K562 (cell line): ENCODE results near the gene PPIL6. TPM values are rescaled to one million over a fixed set of nuclear protein-coding genes. Genes with fewer than 3 reads are reported as not detected.

ENCODE experiments used
- ATAC-seq: fragments of 200-7000 bp; cut with Tn5 transposase; 3 replicates; pipeline ENCODE4 v1.9.1; 2020; ENCODE audit warnings: moderate library complexity
- BruUV-seq: library from RNA; stranded (reverse); fragments of 400-500 nt; replicated peaks from 2 replicates; lab custom pipeline; 2021; lab: Mats Ljungman, UMichigan
- CTCF ChIA-PET: fragments of 300-600 bp; formaldehyde crosslinking; extraction: SDS; loops from one replicate; lab custom pipeline; 2021; ENCODE audit warnings: low intra/inter-chr PET ratio; lab: Yijun Ruan, JAX
- POLR2A ChIA-PET: fragments of 300-600, 350-650 bp; sonication (Branson Sonifier 250); formaldehyde crosslinking; extraction: SDS; loops from one replicate; lab custom pipeline; 2021; ENCODE audit warnings: antibody characterized with exemption, inconsistent platforms; lab: Yijun Ruan, JAX
- DNase-seq, 4 experiments: peaks; one replicate each; pipeline versions ENCODE4 v3.0.0 to v3.0.0-alpha.2; 2011 to 2018; ENCODE audit warnings: low spot score in 3 of 4, mixed read lengths in 3 of 4; ENCODE audit errors: extremely low read depth in 1 of 4
- FAIRE-seq: peaks from 2 replicates; lab custom pipeline; 2011; peaks lifted over from hg19 to GRCh38; lab: Jason Lieb, UNC
- H2AFZ ChIP-seq: 2 replicates; pipeline ENCODE4 v1.6.0; 2011; ENCODE audit warnings: low read depth, low read length, control low read depth, inconsistent platforms
- H3K27ac ChIP-seq: fragments of 200-600 bp; 3 replicates; pipeline ENCODE4 v1.8.0; 2011; ENCODE audit warnings: low read depth, mild to moderate bottlenecking, control low read depth, inconsistent platforms, low read length, moderate library complexity, mixed read lengths; ENCODE audit errors: extremely low read depth
- H3K27me3 ChIP-seq, 2 experiments: fragments of 300-600 bp in 1 of 2; 2 replicates in 1 of 2; 3 replicates in 1 of 2; pipeline versions ENCODE4 v1.6.0 to v1.8.0; 2011; ENCODE audit warnings: inconsistent platforms in 2 of 2, low read length in 2 of 2, mild to moderate bottlenecking in 1 of 2, mixed read lengths in 1 of 2, moderate library complexity in 1 of 2; ENCODE audit not compliant: control insufficient read depth in 2 of 2, insufficient read depth in 2 of 2
- H3K36me3 ChIP-seq: fragments of 300-600 bp; 3 replicates; pipeline ENCODE4 v1.8.0; 2011; ENCODE audit warnings: mild to moderate bottlenecking, low read length, inconsistent platforms; ENCODE audit not compliant: control insufficient read depth, insufficient read depth
- H3K4me1 ChIP-seq, 2 experiments: fragments of 200-600 bp in 1 of 2; replicated peaks in 1 of 2; 2 replicates in 1 of 2; 3 replicates in 1 of 2; pipeline versions ENCODE4 v1.5.1 to v1.8.0; 2011; ENCODE audit warnings: inconsistent platforms in 2 of 2, low read length in 2 of 2, mild to moderate bottlenecking in 1 of 2, mixed read lengths in 1 of 2, moderate library complexity in 1 of 2; ENCODE audit not compliant: control insufficient read depth in 2 of 2, insufficient read depth in 2 of 2
- H3K4me2 ChIP-seq: 2 replicates; pipeline ENCODE4 v1.6.1; 2011; ENCODE audit warnings: low read length, control low read depth, inconsistent platforms, mixed read lengths; ENCODE audit not compliant: insufficient read depth
- H3K4me3 ChIP-seq: fragments of 200-600 bp; sonication (generic), shearing (Covaris generic); 2 replicates; pipeline ENCODE4 v1.5.1; 2016; ENCODE audit warnings: control low read depth, inconsistent platforms
- H3K79me2 ChIP-seq: fragments of 200-600 bp; 3 replicates; pipeline ENCODE4 v1.8.0; 2011; ENCODE audit warnings: low read length, inconsistent platforms; ENCODE audit not compliant: control insufficient read depth, insufficient read depth
- H3K9ac ChIP-seq, 2 experiments: 2 replicates each; pipeline versions ENCODE4 v1.6.0 to v1.6.1; 2011; ENCODE audit warnings: low read depth in 2 of 2, low read length in 2 of 2, control low read depth in 1 of 2, inconsistent platforms in 1 of 2, mild to moderate bottlenecking in 1 of 2, mixed read lengths in 1 of 2; ENCODE audit not compliant: insufficient read depth in 1 of 2
- H3K9me1 ChIP-seq: one replicate; pipeline ENCODE4 v1.6.0; 2011; ENCODE audit warnings: inconsistent platforms, mild to moderate bottlenecking, low read length, moderate library complexity; ENCODE audit not compliant: control insufficient read depth, insufficient read depth
- H3K9me3 ChIP-seq: replicated peaks from 2 replicates; pipeline ENCODE4 v1.5.1; 2011; ENCODE audit warnings: low read depth, low read length, inconsistent platforms; ENCODE audit not compliant: control insufficient read depth, insufficient read depth
- H4K20me1 ChIP-seq: replicated peaks from 2 replicates; pipeline ENCODE4 v1.6.1; 2011; ENCODE audit warnings: low read length, inconsistent platforms, mixed read lengths; ENCODE audit not compliant: control insufficient read depth, insufficient read depth
- BRD4 ChIP-seq: fragments of 200-600 bp; sonication (generic); IDR thresholded peaks from 2 replicates; pipeline ENCODE4 v1.6.1; 2017; ENCODE audit warnings: inconsistent platforms
- ELF1 ChIP-seq: fragments of 200-800 bp; sonication (Bioruptor generic); IDR thresholded peaks from 2 replicates; pipeline ENCODE4 v1.6.1; 2016; ENCODE audit warnings: missing genetic modification characterization, missing compliant biosample characterization
- ELF2 ChIP-seq: fragments of 250-450 bp; sonication (Bioruptor Pico); IDR thresholded peaks from 2 replicates; pipeline ENCODE4 v1.5.0; 2021; ENCODE audit warnings: mild to moderate bottlenecking
- HDGF ChIP-seq: fragments of 450-650 bp; IDR thresholded peaks from 2 replicates; pipeline ENCODE4 v1.6.1; 2016
- ILK ChIP-seq: fragments of 450-650 bp; IDR thresholded peaks from 2 replicates; pipeline ENCODE4 v1.6.1; 2016; ENCODE audit warnings: missing genetic modification characterization, low read depth, mild to moderate bottlenecking, missing compliant biosample characterization, moderate library complexity, borderline replicate concordance
- MECOM ChIP-seq: fragments of 250-450 bp; sonication (Bioruptor Pico); IDR thresholded peaks from 2 replicates; pipeline ENCODE4 v1.8.0; 2022; ENCODE audit warnings: inconsistent platforms
- MYC ChIP-seq, 2 experiments: fragments of 250-450 bp in 1 of 2; sonication (Bioruptor Pico) in 1 of 2; IDR thresholded peaks; 2 replicates each; pipeline versions ENCODE4 v1.5.1 to v1.6.1; 2012 to 2021; ENCODE audit warnings: low read depth in 2 of 2, borderline replicate concordance in 1 of 2, improper control_type of control experiment in 1 of 2, low read length in 1 of 2, mild to moderate bottlenecking in 1 of 2, moderate library complexity in 1 of 2
- PHF8 ChIP-seq: fragments of 200-600 bp; sonication (generic); IDR thresholded peaks from 2 replicates; pipeline ENCODE4 v1.6.1; 2012; ENCODE audit warnings: mixed run types, mild to moderate bottlenecking, inconsistent platforms, low read length, moderate library complexity, borderline replicate concordance
- POLR2AphosphoS5 ChIP-seq: IDR thresholded peaks from 2 replicates; pipeline ENCODE4 v1.6.1; 2011; ENCODE audit warnings: mild to moderate bottlenecking, low read depth, low read length, moderate library complexity; ENCODE audit not compliant: control insufficient read depth, insufficient read depth
- RFX1 ChIP-seq: fragments of 450-650 bp; IDR thresholded peaks from 2 replicates; pipeline ENCODE4 v1.6.1; 2016; ENCODE audit warnings: mild to moderate bottlenecking, moderate library complexity
- SAFB2 ChIP-seq: fragments of 200-400 bp; formaldehyde crosslinking; IDR thresholded peaks from 2 replicates; pipeline ENCODE4 v1.6.1; 2018; ENCODE audit warnings: borderline replicate concordance, low read length, low read depth, moderate library complexity; ENCODE audit not compliant: severe bottlenecking
- SNRNP70 ChIP-seq: fragments of 200-400 bp; formaldehyde crosslinking; optimal IDR thresholded peaks from 2 replicates; pipeline ENCODE3; 2017; ENCODE audit warnings: low read depth, low read length
- SP2 ChIP-seq: IDR thresholded peaks from 2 replicates; pipeline ENCODE4 v1.6.1; 2011; ENCODE audit warnings: mild to moderate bottlenecking, low read depth, low read length, moderate library complexity; ENCODE audit not compliant: poor library complexity, severe bottlenecking; ENCODE audit errors: extremely low read depth
- ZNF140 ChIP-seq: fragments of 250-450 bp; sonication (Bioruptor Pico); IDR thresholded peaks from 2 replicates; pipeline ENCODE4 v1.8.0; 2021; ENCODE audit warnings: moderate library complexity, mild to moderate bottlenecking, inconsistent platforms
- ZNF282 ChIP-seq: sonication (generic); formaldehyde crosslinking; IDR thresholded peaks from 2 replicates; pipeline ENCODE4 v1.8.1; 2023; ENCODE audit warnings: missing genetic modification reagents
- ZNF507 ChIP-seq: conservative IDR thresholded peaks from 2 replicates; pipeline ENCODE4 v1.6.1; 2017; ENCODE audit warnings: missing genetic modification characterization, missing compliant biosample characterization
- ZNF57 ChIP-seq: fragments of 450-650 bp; formaldehyde crosslinking; IDR thresholded peaks from 2 replicates; pipeline ENCODE4 v1.4.0; 2020; ENCODE audit warnings: mild to moderate bottlenecking, moderate library complexity
- ZSCAN32 ChIP-seq: fragments of 450-650 bp; formaldehyde crosslinking; IDR thresholded peaks from 2 replicates; pipeline ENCODE4 v1.4.0; 2020; ENCODE audit warnings: mild to moderate bottlenecking, moderate library complexity
- in situ Hi-C: fragments of 300-500 bp; cut with MboI; formaldehyde crosslinking; loops from 4 replicates; pipeline ENCODE4 v1.15.0; 2018; ENCODE audit warnings: inconsistent platforms, mixed read lengths
- intact Hi-C: fragments of 100-400 bp; cut with micrococcal nuclease; formaldehyde crosslinking; loops from 2 replicates; pipeline ENCODE4 v1.14.2; 2022
- polyA plus RNA-seq, 8 experiments: library from polyadenylated mRNA; depleted of rRNA in 4 of 8; stranded (reverse) in 5 of 8; unstranded in 3 of 8; fragments of >200 nt; fragmentation: Nextera tagmentation in 2 of 8; fragmentation: Illumina TruSeq in 1 of 8; extraction: Ambion mirVana in 2 of 8; extraction: Trizol in 1 of 8; gene quantifications; 2 replicates each; pipeline versions ENCODE4 v1.2.1 to v1.2.3, GENCODE V29; 2011 to 2014; ENCODE audit warnings: inconsistent platforms in 1 of 8, missing spikeins in 1 of 8
- total RNA-seq, 7 experiments: library from RNA; depleted of rRNA in 6 of 7; stranded (reverse); fragments of >200 nt in 6 of 7; fragmentation: Illumina TruSeq in 2 of 7; extraction: Trizol in 2 of 7; gene quantifications; 2 replicates each; pipeline versions ENCODE4 v1.2.1 to v1.2.3, GENCODE V29; 2011 to 2021; ENCODE audit warnings: low replicate concordance in 1 of 7
- TF ChIP-seq, protein P1 (sequence below): fragments of 250-450 bp; sonication (Bioruptor Pico); IDR thresholded peaks from 2 replicates; pipeline ENCODE4 v1.4.0; 2020; ENCODE audit warnings: mild to moderate bottlenecking
- TF ChIP-seq, protein P2 (sequence below), 3 experiments: IDR thresholded peaks in 2 of 3; conservative IDR thresholded peaks in 1 of 3; 2 replicates each; pipeline ENCODE4 v1.5.1; 2011 to 2012; ENCODE audit warnings: low read length in 3 of 3, mild to moderate bottlenecking in 3 of 3, control low read depth in 2 of 3, improper control_type of control experiment in 1 of 3, inconsistent platforms in 1 of 3, low read depth in 1 of 3, mixed read lengths in 1 of 3, moderate library complexity in 1 of 3; ENCODE audit not compliant: insufficient read depth in 2 of 3

The PPIL6 gene
- total and polyA plus RNA-seq, 9 of the 15 experiments (the other 6 are each of a cell fraction or from before 2014, with no cell fraction given): 0.03 to 0.98 (median 0.41) TPM; not detected in 1

DNA sequence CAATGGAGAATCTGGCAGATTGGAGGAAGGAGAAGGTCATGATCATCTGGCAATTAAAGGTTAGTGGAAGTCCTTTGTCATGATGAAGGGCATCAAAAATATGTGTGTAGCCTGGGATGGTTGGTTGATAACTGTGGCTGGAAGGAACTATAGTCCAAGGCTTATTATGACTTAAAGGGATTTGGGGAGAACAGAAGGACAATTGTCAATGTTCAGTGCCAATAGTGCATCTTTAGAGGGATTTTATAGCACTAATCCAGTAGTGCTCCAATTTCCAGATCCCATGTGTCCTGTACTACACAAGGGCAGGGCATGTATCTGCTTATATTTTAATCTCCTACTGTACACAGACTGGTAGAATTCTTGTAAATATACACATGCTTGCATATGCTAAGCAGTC, 47.6 kb upstream of the PPIL6 start:
- intact Hi-C loops (no loop called here), in situ Hi-C loops (no loop called here)
- Histone ChIP-seq H3K79me2 (no peaks in the 10 kb centered on the region), H3K9me3 (no peaks in the 10 kb centered on the region), H2AFZ (no peak overlapping the region), H3K27me3 (no peaks in the 10 kb centered on the region), H3K4me1 (peaks cover 0 to 17% of the 10 kb centered on the region in 2 experiments; a peak in 4 of 5 replicates), H3K27ac (no peak overlapping the region), H3K9ac (no peak overlapping the region), H4K20me1 (no peaks in the 10 kb centered on the region), H3K4me2 (no peak overlapping the region), H3K9me1 (no peaks in the 10 kb centered on the region), H3K36me3 (no peaks in the 10 kb centered on the region), H3K4me3 (no peak overlapping the region)
- no peak for FAIRE-seq
- BruUV-seq: no TSS peak
- ATAC-seq: no peak
- POLR2A ChIA-PET: interaction anchor here (0.6 kb wide), 1 partner anchor 474 kb away, joined by 5 read pairs; no protein-coding TSS in a partner anchor
- CTCF ChIA-PET: no interaction called here
- DNase-seq: no peak
- TF ChIP-seq ZNF140 (CRISPR knock-in tag): no peak
- TF ChIP-seq SNRNP70: no peak
- TF ChIP-seq MECOM: no peak
- no peak for TF ChIP-seq HDGF
- TF ChIP-seq, protein P1, sequence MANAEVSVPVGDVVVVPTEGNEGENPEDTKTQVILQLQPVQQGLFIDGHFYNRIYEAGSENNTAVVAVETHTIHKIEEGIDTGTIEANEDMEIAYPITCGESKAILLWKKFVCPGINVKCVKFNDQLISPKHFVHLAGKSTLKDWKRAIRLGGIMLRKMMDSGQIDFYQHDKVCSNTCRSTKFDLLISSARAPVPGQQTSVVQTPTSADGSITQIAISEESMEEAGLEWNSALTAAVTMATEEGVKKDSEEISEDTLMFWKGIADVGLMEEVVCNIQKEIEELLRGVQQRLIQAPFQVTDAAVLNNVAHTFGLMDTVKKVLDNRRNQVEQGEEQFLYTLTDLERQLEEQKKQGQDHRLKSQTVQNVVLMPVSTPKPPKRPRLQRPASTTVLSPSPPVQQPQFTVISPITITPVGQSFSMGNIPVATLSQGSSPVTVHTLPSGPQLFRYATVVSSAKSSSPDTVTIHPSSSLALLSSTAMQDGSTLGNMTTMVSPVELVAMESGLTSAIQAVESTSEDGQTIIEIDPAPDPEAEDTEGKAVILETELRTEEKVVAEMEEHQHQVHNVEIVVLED (CRISPR knock-in tag): no peak
- no peak for TF ChIP-seq ZNF282 (CRISPR knock-in tag)
- TF ChIP-seq SP2: no peak
- no peak for TF ChIP-seq MYC (IDR thresholded peaks at IDR 0.05; ENCODE audit: low read depth, low read length)
- TF ChIP-seq MYC (CRISPR knock-in tag; IDR thresholded peaks at IDR 0.05; ENCODE audit: borderline replicate concordance, low read depth): no peak
- no peak for TF ChIP-seq PHF8
- TF ChIP-seq, protein P2, sequence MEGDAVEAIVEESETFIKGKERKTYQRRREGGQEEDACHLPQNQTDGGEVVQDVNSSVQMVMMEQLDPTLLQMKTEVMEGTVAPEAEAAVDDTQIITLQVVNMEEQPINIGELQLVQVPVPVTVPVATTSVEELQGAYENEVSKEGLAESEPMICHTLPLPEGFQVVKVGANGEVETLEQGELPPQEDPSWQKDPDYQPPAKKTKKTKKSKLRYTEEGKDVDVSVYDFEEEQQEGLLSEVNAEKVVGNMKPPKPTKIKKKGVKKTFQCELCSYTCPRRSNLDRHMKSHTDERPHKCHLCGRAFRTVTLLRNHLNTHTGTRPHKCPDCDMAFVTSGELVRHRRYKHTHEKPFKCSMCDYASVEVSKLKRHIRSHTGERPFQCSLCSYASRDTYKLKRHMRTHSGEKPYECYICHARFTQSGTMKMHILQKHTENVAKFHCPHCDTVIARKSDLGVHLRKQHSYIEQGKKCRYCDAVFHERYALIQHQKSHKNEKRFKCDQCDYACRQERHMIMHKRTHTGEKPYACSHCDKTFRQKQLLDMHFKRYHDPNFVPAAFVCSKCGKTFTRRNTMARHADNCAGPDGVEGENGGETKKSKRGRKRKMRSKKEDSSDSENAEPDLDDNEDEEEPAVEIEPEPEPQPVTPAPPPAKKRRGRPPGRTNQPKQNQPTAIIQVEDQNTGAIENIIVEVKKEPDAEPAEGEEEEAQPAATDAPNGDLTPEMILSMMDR (IDR thresholded peaks at IDR 0.05 in 2 of 3, conservative IDR thresholded peaks at IDR 0.05 in 1 of 3; ENCODE audit: insufficient read depth in 2 of 3, low read depth in 1 of 3, low read length in 3 of 3): no peak
- TF ChIP-seq RFX1: no peak
- TF ChIP-seq ZSCAN32: no peak
- TF ChIP-seq ILK: no peak
- TF ChIP-seq BRD4: no peak
- TF ChIP-seq SAFB2: no peak
- no peak for TF ChIP-seq ZNF507
- TF ChIP-seq ZNF57: no peak
- TF ChIP-seq ELF1 (tag): no peak
- TF ChIP-seq ELF2 (CRISPR knock-in tag): no peak
- no peak for TF ChIP-seq POLR2AphosphoS5
